Liver (tissue), 9 donors: ENCODE results near the gene ONECUT1. TPM values are rescaled to one million over a fixed set of nuclear protein-coding genes. Genes with fewer than 3 reads are reported as not detected.

Experiments used
- DNase-seq: peaks from one replicate; pipeline ENCODE4 v3.0.0-alpha.2; 2017; ENCODE audit warnings: low spot score
- H3K27ac ChIP-seq, 2 donors: one replicate each; pipeline ENCODE4 v1.7.0; 2013; ENCODE audit warnings: inconsistent platforms in 2 of 2, low read length in 2 of 2, control low read depth in 1 of 2, low read depth in 1 of 2, mild to moderate bottlenecking in 1 of 2
- H3K27me3 ChIP-seq, 4 donors: one replicate each; pipeline versions ENCODE4 v1.6.1 to v1.7.0; 2013; ENCODE audit warnings: low read length in 3 of 4, inconsistent platforms in 1 of 4, mild to moderate bottlenecking in 1 of 4, moderate library complexity in 1 of 4; ENCODE audit not compliant: control insufficient read depth in 4 of 4, insufficient read depth in 4 of 4
- H3K36me3 ChIP-seq, 4 donors: one replicate each; pipeline versions ENCODE4 v1.6.1 to v1.7.0; 2013; ENCODE audit warnings: low read length in 3 of 4, mild to moderate bottlenecking in 3 of 4, low read depth in 1 of 4, moderate library complexity in 1 of 4; ENCODE audit not compliant: control insufficient read depth in 4 of 4, insufficient read depth in 3 of 4
- H3K4me1 ChIP-seq, 4 donors: one replicate each; pipeline versions ENCODE4 v1.6.1 to v1.7.0; 2013; ENCODE audit warnings: low read length in 3 of 4, mild to moderate bottlenecking in 3 of 4, moderate library complexity in 1 of 4; ENCODE audit not compliant: control insufficient read depth in 4 of 4, insufficient read depth in 4 of 4
- H3K4me3 ChIP-seq, 3 donors: one replicate each; pipeline versions ENCODE4 v1.6.1 to v1.7.0; 2013; ENCODE audit warnings: low read length in 3 of 3, control low read depth in 1 of 3, low read depth in 1 of 3, mild to moderate bottlenecking in 1 of 3
- H3K9ac ChIP-seq, 2 donors: one replicate each; pipeline ENCODE4 v1.7.0; 2013; ENCODE audit warnings: low read length in 2 of 2, mild to moderate bottlenecking in 2 of 2, moderate library complexity in 2 of 2, control low read depth in 1 of 2, low read depth in 1 of 2
- H3K9me3 ChIP-seq, 4 donors: one replicate each; pipeline versions ENCODE4 v1.6.1 to v1.7.0; 2013; ENCODE audit warnings: low read length in 3 of 4; ENCODE audit not compliant: control insufficient read depth in 4 of 4
- CTCF ChIP-seq: fragments of 150-350 bp; IDR thresholded peaks from 2 replicates; pipeline ENCODE4 v1.5.1; 2017; ENCODE audit warnings: improper control_type of control experiment, low read depth, low read length; ENCODE audit not compliant: missing input control
- EGR1 ChIP-seq, 2 donors: IDR thresholded peaks; 2 replicates each; pipeline ENCODE4 v1.6.1; 2016 to 2018; ENCODE audit warnings: antibody characterized with exemption in 2 of 2, low read depth in 2 of 2
- FOXA1 ChIP-seq: IDR thresholded peaks from 2 replicates; pipeline ENCODE4 v1.6.1; 2016; ENCODE audit warnings: antibody characterized with exemption
- FOXA2 ChIP-seq: IDR thresholded peaks from 2 replicates; pipeline ENCODE4 v1.6.1; 2016; ENCODE audit warnings: antibody characterized with exemption
- GABPA ChIP-seq, 2 donors: IDR thresholded peaks in 1 of 2; conservative IDR thresholded peaks in 1 of 2; 2 replicates each; pipeline ENCODE4 v1.6.1; 2016; ENCODE audit warnings: antibody characterized with exemption in 2 of 2, mild to moderate bottlenecking in 1 of 2, moderate library complexity in 1 of 2
- HNF4A ChIP-seq, 2 donors: conservative IDR thresholded peaks; 2 replicates each; pipeline ENCODE4 v1.6.1; 2016; ENCODE audit warnings: antibody characterized with exemption in 2 of 2, mild to moderate bottlenecking in 2 of 2
- HNF4G ChIP-seq: IDR thresholded peaks from 2 replicates; pipeline ENCODE4 v1.6.1; 2016; ENCODE audit warnings: antibody characterized with exemption
- JUND ChIP-seq, 2 donors: IDR thresholded peaks; 2 replicates each; pipeline ENCODE4 v1.6.1; 2016; ENCODE audit warnings: antibody characterized with exemption in 2 of 2
- MAX ChIP-seq: IDR thresholded peaks from 2 replicates; pipeline ENCODE4 v1.6.1; 2016; ENCODE audit warnings: antibody characterized with exemption
- NR2F2 ChIP-seq: IDR thresholded peaks from 2 replicates; pipeline ENCODE4 v1.6.1; 2016; ENCODE audit warnings: antibody characterized with exemption
- RAD21 ChIP-seq, 2 donors: IDR thresholded peaks; 2 replicates each; pipeline ENCODE4 v1.6.1; 2016; ENCODE audit warnings: antibody characterized with exemption in 2 of 2, mild to moderate bottlenecking in 2 of 2
- REST ChIP-seq: IDR thresholded peaks from 2 replicates; pipeline ENCODE4 v1.6.1; 2016; ENCODE audit warnings: antibody characterized with exemption, mild to moderate bottlenecking
- RXRA ChIP-seq, 2 donors: IDR thresholded peaks; 2 replicates each; pipeline ENCODE4 v1.6.1; 2017 to 2018; ENCODE audit warnings: antibody characterized with exemption in 2 of 2, mild to moderate bottlenecking in 1 of 2
- SP1 ChIP-seq: IDR thresholded peaks from 2 replicates; pipeline ENCODE4 v1.6.1; 2018; ENCODE audit warnings: antibody characterized with exemption, mild to moderate bottlenecking
- TAF1 ChIP-seq: conservative IDR thresholded peaks from 2 replicates; pipeline ENCODE4 v1.6.1; 2016; ENCODE audit warnings: antibody characterized with exemption, mild to moderate bottlenecking
- YY1 ChIP-seq: IDR thresholded peaks from 2 replicates; pipeline ENCODE4 v1.6.1; 2016; ENCODE audit warnings: antibody characterized with exemption, mild to moderate bottlenecking
- ZBTB33 ChIP-seq: IDR thresholded peaks from 2 replicates; pipeline ENCODE4 v1.6.1; 2016; ENCODE audit warnings: antibody characterized with exemption
- WGBS: extraction: QIAGEN DNeasy Blood & Tissue Kit; methylation state at CpG from one replicate; pipeline ENCODE4 v1.1.7; 2013; 5-methylcytosine and 5-hydroxymethylcytosine counted together
- polyA plus RNA-seq, 2 donors: library from polyadenylated mRNA; stranded (reverse) in 1 of 2; unstranded in 1 of 2; fragments of 200-250 nt in 1 of 2; fragments of >200 nt in 1 of 2; fragmentation: Nextera tagmentation in 1 of 2; extraction: Ambion mirVana in 1 of 2; gene quantifications; one replicate each; pipeline versions ENCODE4 v1.2.1 to v1.2.3, GENCODE V29; 2013 to 2015
- total RNA-seq, 2 donors: library from RNA; depleted of rRNA; stranded (reverse); fragments of >200 nt; gene quantifications; one replicate each; pipeline ENCODE4 v1.2.3, GENCODE V29; 2014
- donor health status: healthy.
- donor health status: healthy.
- donor health status: healthy.
- donor health status: healthy.
- donor health status: healthy.

Gene ONECUT1
- total and polyA plus RNA-seq, 4 donors: 7.7 to 51.0 (median 14.8) TPM

GRCh38 chr15:52765785-52766184 is 24.4 kb downstream of the ONECUT1 start:
- Histone ChIP-seq H3K27ac (no peak overlapping the region), H3K9me3 (no peaks in the 10 kb centered on the region), H3K36me3 (peaks cover 0 to 8% (median 2%) of the 10 kb centered on the region in 4 donors), H3K9ac (no peak overlapping the region), H3K4me3 (no peak overlapping the region), H3K4me1 (peaks cover 3 to 44% (median 19%) of the 10 kb centered on the region in 4 donors), H3K27me3 (no peaks in the 10 kb centered on the region)
- WGBS: 51% methylated on average over 3 of the region's 3 CpGs
- TF ChIP-seq TAF1 (no peak), HNF4G (no peak), CTCF (peak; percentile 43), ZBTB33 (no peak), NR2F2 (no peak), REST (no peak), GABPA (IDR thresholded peaks at IDR 0.05 in 1 of 2, conservative IDR thresholded peaks at IDR 0.05 in 1 of 2) (no peak), HNF4A (conservative IDR thresholded peaks at IDR 0.05) (no peak), RAD21 (IDR thresholded peaks at IDR 0.05) (peak; percentile 66 to 76), SP1 (no peak), MAX (no peak), YY1 (no peak), FOXA1 (no peak), JUND (IDR thresholded peaks at IDR 0.05) (no peak), EGR1 (IDR thresholded peaks at IDR 0.05; ENCODE audit: low read depth in 2 of 2) (no peak)
- DNase-seq: no peak

- DNase-seq: no peak
- H3K27ac ChIP-seq: no peak overlapping the region
- WGBS: 86% methylated on average over 5 of the region's 5 CpGs
- no peaks in the 10 kb centered on the region for H3K27me3 ChIP-seq
- no peaks in the 10 kb centered on the region for H3K9me3 ChIP-seq
- H3K36me3 ChIP-seq: peaks cover 0 to 5% (median 1%) of the 10 kb centered on the region in 4 donors
- peaks cover 3 to 44% (median 19%) of the 10 kb centered on the region in 4 donors for H3K4me1 ChIP-seq
- H3K9ac ChIP-seq: no peak overlapping the region
- no peak overlapping the region for H3K4me3 ChIP-seq
- TF ChIP-seq HNF4A (conservative IDR thresholded peaks at IDR 0.05): no peak
- TF ChIP-seq RAD21 (IDR thresholded peaks at IDR 0.05): no peak
- no peak for TF ChIP-seq RXRA (IDR thresholded peaks at IDR 0.05)
- no peak for TF ChIP-seq MAX
- TF ChIP-seq JUND (IDR thresholded peaks at IDR 0.05): no peak
- no peak for TF ChIP-seq FOXA2
- no peak for TF ChIP-seq CTCF
Measured at GRCh38 chr15:52764731-52765130, 25.4 kb downstream of the ONECUT1 start.
